ENCODE measurements around the gene DEK.
"Not testable (repeated sequence)": the region's sequence is repeated elsewhere in the genome, so short reads cannot be mapped to it uniquely, and the experiment has no call there.

Gene DEK

GRCh38 chr6:18212231-18212630 lies 52.1 kb downstream of the DEK start:
- TF ChIP-seq CTCF (IDR thresholded peaks at IDR 0.05; ENCODE audit: insufficient read depth, low read depth, low read length, missing control alignments): no peak
- no peak for DNase-seq (ENCODE audit: low read depth)
- no peak overlapping the region for H3K4me3 ChIP-seq (ENCODE audit: low read length)

GRCh38 chr6:18211338-18211737 lies 53.0 kb downstream of the DEK start:
- no peak for TF ChIP-seq CTCF (IDR thresholded peaks at IDR 0.05; ENCODE audit: insufficient read depth, low read depth, low read length, missing control alignments)
- DNase-seq (ENCODE audit: low read depth): no peak
- H3K4me3 ChIP-seq (ENCODE audit: low read length): no peak overlapping the region

- no peak overlapping the region for H3K4me3 ChIP-seq (ENCODE audit: low read length)
- no peak for DNase-seq (ENCODE audit: low read depth)
- no peak for TF ChIP-seq CTCF (IDR thresholded peaks at IDR 0.05; ENCODE audit: insufficient read depth, low read depth, low read length, missing control alignments)
Observed at GRCh38 chr6:18210707-18211106, 53.6 kb downstream of the DEK start.

GRCh38 chr6:18209539-18210197 lies 54.7 kb downstream of the DEK start:
- DNase-seq (ENCODE audit: low read depth): no peak
- no peak for TF ChIP-seq CTCF (IDR thresholded peaks at IDR 0.05; ENCODE audit: insufficient read depth, low read depth, low read length, missing control alignments)
- no peak overlapping the region for H3K4me3 ChIP-seq (ENCODE audit: low read length)

GRCh38 chr6:18208778-18209177 lies 55.6 kb downstream of the DEK start:
- DNase-seq (ENCODE audit: low read depth); H3K4me3 ChIP-seq (ENCODE audit: low read length): not testable (repeated sequence)

GRCh38 chr6:18207949-18208348 lies 56.4 kb downstream of the DEK start:
- TF ChIP-seq CTCF (IDR thresholded peaks at IDR 0.05; ENCODE audit: insufficient read depth, low read depth, low read length, missing control alignments): no peak
- no peak for DNase-seq (ENCODE audit: low read depth)
- H3K4me3 ChIP-seq (ENCODE audit: low read length): no peak overlapping the region

- no peak for DNase-seq (ENCODE audit: low read depth)
- H3K4me3 ChIP-seq (ENCODE audit: low read length): no peak overlapping the region
- no peak for TF ChIP-seq CTCF (IDR thresholded peaks at IDR 0.05; ENCODE audit: insufficient read depth, low read depth, low read length, missing control alignments)
Observed at GRCh38 chr6:18207438-18207837, 56.9 kb downstream of the DEK start.
